GM12892 (cell line): ENCODE data around the gene ACTN1.

Source experiments
- POLR2A ChIP-seq: IDR thresholded peaks from 2 replicates; pipeline ENCODE4 v1.6.1; 2011; ENCODE audit warnings: low read depth, low read length, control low read depth
- TAF1 ChIP-seq: IDR thresholded peaks from 2 replicates; pipeline ENCODE4 v1.6.1; 2011; ENCODE audit warnings: low read depth, mild to moderate bottlenecking, control low read depth, low read length, borderline replicate concordance

DNA sequence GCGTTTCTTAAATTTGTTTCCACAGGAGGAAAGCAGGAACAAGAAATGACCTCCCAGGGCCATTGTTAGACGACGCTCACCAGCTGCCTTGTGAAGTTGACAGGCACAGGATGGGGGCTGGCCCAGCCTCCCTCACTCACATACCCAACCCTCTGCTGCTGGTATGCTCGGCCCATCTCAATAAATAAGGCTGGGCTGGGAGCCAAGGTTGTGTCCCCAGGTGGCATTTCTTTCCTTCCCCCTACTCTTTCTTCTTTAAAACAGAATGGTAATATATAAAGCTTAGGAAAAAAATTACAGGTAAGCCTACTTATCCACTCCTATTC lies 93.0 kb downstream of the ACTN1 start:
- TF ChIP-seq TAF1 (no peak), POLR2A (no peak)
